ENCODE data around the gene BTBD2. TPM values are rescaled to one million over a fixed set of nuclear protein-coding genes. Genes with fewer than 3 reads are reported as not detected.

BTBD2 gene
- total RNA-seq, 4 donors from 2014 or later, result 57.8 to 114 (median 76.0) TPM

GRCh38 chr19:2040647-2041432 is 25.3 kb upstream of the BTBD2 start:
- TF ChIP-seq POLR2A (IDR thresholded peaks at IDR 0.05) (no peak), CTCF (IDR thresholded peaks at IDR 0.05) (no peak)
- Histone ChIP-seq H3K27me3 (no peaks in the 10 kb centered on the region), H3K36me3 (peaks cover 0 to 72% (median 0%) of the 10 kb centered on the region in 3 donors), H3K4me3 (peak overlapping the region in 2 of 4 donors; percentile 34 to 39), H3K27ac (peak overlapping the region; percentile 85 to 91 (median 88)), H3K9me3 (peaks cover 0 to 2% (median 1%) of the 10 kb centered on the region in 4 donors), H3K4me1 (peaks cover 6 to 56% (median 39%) of the 10 kb centered on the region in 4 donors)
- no peak for DNase-seq

- peak in 1 of 3 donors; percentile 51 for DNase-seq
- Histone ChIP-seq H3K4me3 (no peak overlapping the region), H3K27ac (peak overlapping the region in 3 of 4 donors; percentile 22 to 91 (median 28)), H3K4me1 (peaks cover 6 to 48% (median 33%) of the 10 kb centered on the region in 4 donors), H3K36me3 (peaks cover 0 to 64% (median 0%) of the 10 kb centered on the region in 3 donors), H3K27me3 (no peaks in the 10 kb centered on the region), H3K9me3 (peaks cover 0 to 8% (median 3%) of the 10 kb centered on the region in 4 donors)
- no peak for TF ChIP-seq POLR2A (IDR thresholded peaks at IDR 0.05)
- TF ChIP-seq CTCF (IDR thresholded peaks at IDR 0.05), result no peak
These were observed 24.6 kb upstream of the BTBD2 start for GRCh38 chr19:2039959-2040646.

- DNase-seq, result peak in 1 of 3 donors; percentile 49
These were observed 23.8 kb upstream of the BTBD2 start for GRCh38 chr19:2039089-2039958.

GRCh38 chr19:2038284-2039088 is 23.0 kb upstream of the BTBD2 start:
- no peak for DNase-seq
- H3K36me3 ChIP-seq, result peaks cover 0 to 52% (median 0%) of the 10 kb centered on the region in 3 donors
- no peaks in the 10 kb centered on the region for H3K27me3 ChIP-seq
- peaks cover 0 to 8% (median 3%) of the 10 kb centered on the region in 4 donors for H3K9me3 ChIP-seq
- TF ChIP-seq POLR2A (IDR thresholded peaks at IDR 0.05), result no peak
- no peak for TF ChIP-seq CTCF (IDR thresholded peaks at IDR 0.05)
- no peak overlapping the region for H3K27ac ChIP-seq
- no peak overlapping the region for H3K4me3 ChIP-seq
- peaks cover 6 to 45% (median 22%) of the 10 kb centered on the region in 4 donors for H3K4me1 ChIP-seq

More at GRCh38 chr19:2039089-2039958, 23.8 kb upstream of the BTBD2 start:
- H3K4me3 ChIP-seq, result no peak overlapping the region
- H3K4me1 ChIP-seq, result peaks cover 6 to 43% (median 26%) of the 10 kb centered on the region in 4 donors
- peaks cover 0 to 57% (median 0%) of the 10 kb centered on the region in 3 donors for H3K36me3 ChIP-seq
- peak overlapping the region in 1 of 4 donors; percentile 22 for H3K27ac ChIP-seq
- no peaks in the 10 kb centered on the region for H3K27me3 ChIP-seq
- peaks cover 0 to 8% (median 3%) of the 10 kb centered on the region in 4 donors for H3K9me3 ChIP-seq
- TF ChIP-seq POLR2A (IDR thresholded peaks at IDR 0.05) (no peak), CTCF (IDR thresholded peaks at IDR 0.05) (no peak)

Data from Peyer's patch (tissue), 4 donors.